Mesendoderm (in vitro differentiated cells): Measurements from ENCODE around the gene CYP4A22. TPM values are rescaled to one million over a fixed set of nuclear protein-coding genes. Genes with fewer than 3 reads are reported as not detected.
"Not testable (repeated sequence)": the region's sequence is repeated elsewhere in the genome, so short reads cannot be mapped to it uniquely, and the experiment has no call there.

ENCODE experiments used
- DNase-seq: peaks from one replicate; pipeline ENCODE4 v3.0.0; 2013
- H2AK5ac ChIP-seq: 2 replicates; pipeline ENCODE4 v1.6.1; 2013; ENCODE audit warnings: low read length, inconsistent platforms
- H2BK120ac ChIP-seq: 2 replicates; pipeline ENCODE4 v1.6.1; 2013; ENCODE audit warnings: low read depth, mild to moderate bottlenecking, low read length, moderate library complexity, mixed read lengths
- H2BK15ac ChIP-seq: replicated peaks from 2 replicates; pipeline ENCODE4 v1.6.1; 2013; ENCODE audit warnings: low read depth, mild to moderate bottlenecking, moderate library complexity
- H2BK5ac ChIP-seq: 2 replicates; pipeline ENCODE4 v1.6.1; 2013; ENCODE audit warnings: low read length, inconsistent platforms
- H3K18ac ChIP-seq: 2 replicates; pipeline ENCODE4 v1.6.1; 2013; ENCODE audit warnings: mild to moderate bottlenecking, low read length, mixed read lengths
- H3K23ac ChIP-seq: one replicate; pipeline ENCODE4 v1.6.1; 2013; ENCODE audit warnings: low read length
- H3K27ac ChIP-seq: 2 replicates; pipeline ENCODE4 v1.5.1; 2013; ENCODE audit warnings: low read depth, mild to moderate bottlenecking, inconsistent platforms, low read length, moderate library complexity
- H3K27me3 ChIP-seq: 2 replicates; pipeline ENCODE4 v1.6.1; 2013; ENCODE audit warnings: low read length, control low read depth, mild to moderate bottlenecking, inconsistent platforms; ENCODE audit not compliant: insufficient read depth, poor library complexity
- H3K36me3 ChIP-seq: 2 replicates; pipeline ENCODE4 v1.6.1; 2013; ENCODE audit warnings: low read length, inconsistent platforms; ENCODE audit not compliant: control insufficient read depth, insufficient read depth
- H3K4ac ChIP-seq: one replicate; pipeline ENCODE4 v1.6.1; 2013; ENCODE audit warnings: low read depth, mild to moderate bottlenecking, low read length, moderate library complexity
- H3K4me1 ChIP-seq: 2 replicates; pipeline ENCODE4 v1.6.1; 2013; ENCODE audit warnings: low read depth, low read length, inconsistent platforms; ENCODE audit not compliant: control insufficient read depth
- H3K4me2 ChIP-seq: 2 replicates; pipeline ENCODE4 v1.6.1; 2013; ENCODE audit warnings: low read length
- H3K4me3 ChIP-seq: 2 replicates; pipeline ENCODE4 v1.5.1; 2013; ENCODE audit warnings: mild to moderate bottlenecking, low read length
- H3K56ac ChIP-seq: one replicate; pipeline ENCODE4 v1.6.1; 2013; ENCODE audit warnings: low read length
- H3K79me1 ChIP-seq: 2 replicates; pipeline ENCODE4 v1.6.1; 2013; ENCODE audit warnings: low read length, inconsistent platforms
- H3K79me2 ChIP-seq: 2 replicates; pipeline ENCODE4 v1.6.1; 2013; ENCODE audit warnings: mild to moderate bottlenecking, low read length; ENCODE audit not compliant: control insufficient read depth, insufficient read depth
- H3K9ac ChIP-seq: 2 replicates; pipeline ENCODE4 v1.6.1; 2013; ENCODE audit warnings: low read length, inconsistent platforms
- H4K5ac ChIP-seq: one replicate; pipeline ENCODE4 v1.6.1; 2013; ENCODE audit warnings: low read length
- H4K8ac ChIP-seq: one replicate; pipeline ENCODE4 v1.6.1; 2013; ENCODE audit warnings: low read depth, mild to moderate bottlenecking, control low read depth, low read length, moderate library complexity
- WGBS: extraction: QIAGEN DNeasy Blood & Tissue Kit; methylation state at CpG from one replicate; pipeline ENCODE4 v1.1.7; 2013; ENCODE audit warnings: low lambda C conversion rate, missing lambda C conversion rate; ENCODE audit not compliant: insufficient coverage; ENCODE audit errors: extremely low coverage; 5-methylcytosine and 5-hydroxymethylcytosine counted together
- polyA plus RNA-seq, 2 experiments: library from polyadenylated mRNA; stranded (reverse); fragments of 200-250 nt; gene quantifications; one replicate each; pipeline ENCODE4 v1.2.3, GENCODE V29; 2013

Gene CYP4A22
- not detected for polyA plus RNA-seq (2013, experiment 1 of 2)
- polyA plus RNA-seq (2013, experiment 2 of 2) = 0.03 TPM

GRCh38 chr1:47137198-47137597 is at the start of gene CYP4A22:
CYP4A22 (plus strand) TSS chr1:47137441; CDS start chr1:47137486, 45 bp downstream.
- Histone ChIP-seq H3K18ac (no peak within 1 kb of the TSS), H3K4me1 (peaks cover 6% of the 10 kb centered on the region), H3K27me3 (no peaks in the 10 kb centered on the region), H2BK5ac (no peak within 1 kb of the TSS), H3K36me3 (no peaks in the 10 kb centered on the region), H3K56ac (peak within 1 kb of the TSS; percentile 15), H2AK5ac (no peak within 1 kb of the TSS), H3K23ac (peak within 1 kb of the TSS; percentile 89), H3K79me2 (no peaks in the 10 kb centered on the region), H3K4ac (no peak within 1 kb of the TSS), H2BK120ac (no peak within 1 kb of the TSS), H4K8ac (no peak within 1 kb of the TSS), H3K79me1 (no peaks in the 10 kb centered on the region), H4K5ac (no peak within 1 kb of the TSS), H3K9ac (no peak within 1 kb of the TSS), H2BK15ac (no peak within 1 kb of the TSS), H3K4me3 (no peak within 1 kb of the TSS), H3K27ac (no peak within 1 kb of the TSS), H3K4me2 (no peak within 1 kb of the TSS)
- no CpG with 5 or more reads among the region's 4 CpGs for WGBS
- no peak for DNase-seq

GRCh38 chr1:47089356-47089755 is 47.9 kb upstream of the CYP4A22 start:
- no CpG with 5 or more reads among the region's 3 CpGs for WGBS
- H3K36me3 ChIP-seq, H3K4me1 ChIP-seq, H3K18ac ChIP-seq, H2BK15ac ChIP-seq, H3K79me2 ChIP-seq, H3K23ac ChIP-seq, H3K4ac ChIP-seq, H3K27me3 ChIP-seq, H2BK5ac ChIP-seq, H2AK5ac ChIP-seq, H3K4me2 ChIP-seq, H4K8ac ChIP-seq, H3K9ac ChIP-seq, H3K4me3 ChIP-seq, H3K79me1 ChIP-seq, H3K27ac ChIP-seq, H2BK120ac ChIP-seq, H3K56ac ChIP-seq, H4K5ac ChIP-seq: not testable (repeated sequence)
- DNase-seq = peak; percentile 36

GRCh38 chr1:47091476-47091875 is 45.8 kb upstream of the CYP4A22 start:
- H3K4me3 ChIP-seq, H2BK15ac ChIP-seq, H3K56ac ChIP-seq, DNase-seq, H3K18ac ChIP-seq, H3K9ac ChIP-seq, H2BK5ac ChIP-seq, H2BK120ac ChIP-seq, H3K23ac ChIP-seq, H3K4me1 ChIP-seq, H3K4me2 ChIP-seq, H3K4ac ChIP-seq, H3K79me2 ChIP-seq, H2AK5ac ChIP-seq, H3K27ac ChIP-seq, H4K5ac ChIP-seq, H3K36me3 ChIP-seq, H3K27me3 ChIP-seq, H4K8ac ChIP-seq, H3K79me1 ChIP-seq: not testable (repeated sequence)
- WGBS = no CpG with 5 or more reads among the region's 3 CpGs

GRCh38 chr1:47104816-47105215 is 32.4 kb upstream of the CYP4A22 start:
- Histone ChIP-seq H2BK5ac (no peak overlapping the region), H3K9ac (no peak overlapping the region), H3K79me1 (no peaks in the 10 kb centered on the region), H4K5ac (no peak overlapping the region), H3K56ac (no peak overlapping the region), H4K8ac (no peak overlapping the region), H3K27me3 (no peaks in the 10 kb centered on the region), H2BK15ac (no peak overlapping the region), H2BK120ac (no peak overlapping the region), H3K4me2 (no peak overlapping the region), H3K23ac (no peak overlapping the region), H3K4me1 (no peaks in the 10 kb centered on the region), H3K18ac (no peak overlapping the region), H3K4ac (no peak overlapping the region), H3K79me2 (no peaks in the 10 kb centered on the region), H3K27ac (no peak overlapping the region), H3K4me3 (no peak overlapping the region), H3K36me3 (no peaks in the 10 kb centered on the region), H2AK5ac (no peak overlapping the region)
- WGBS = no CpG with 5 or more reads among the region's 3 CpGs
- peak; percentile 22 for DNase-seq

- no peak overlapping the region for H2BK15ac ChIP-seq
- no CpG with 5 or more reads among the region's 3 CpGs for WGBS
- H4K8ac ChIP-seq = no peak overlapping the region
- no peak overlapping the region for H2BK120ac ChIP-seq
- no peak overlapping the region for H3K9ac ChIP-seq
- H2BK5ac ChIP-seq = no peak overlapping the region
- no peak overlapping the region for H3K18ac ChIP-seq
- no peak overlapping the region for H3K56ac ChIP-seq
- H3K4ac ChIP-seq = no peak overlapping the region
- H3K23ac ChIP-seq = no peak overlapping the region
- no peak overlapping the region for H4K5ac ChIP-seq
- H3K4me2 ChIP-seq = no peak overlapping the region
- H3K4me3 ChIP-seq = no peak overlapping the region
- H3K27me3 ChIP-seq = no peaks in the 10 kb centered on the region
- no peak overlapping the region for H2AK5ac ChIP-seq
- H3K79me1 ChIP-seq = no peaks in the 10 kb centered on the region
- H3K4me1 ChIP-seq = no peaks in the 10 kb centered on the region
- H3K79me2 ChIP-seq = no peaks in the 10 kb centered on the region
- no peak for DNase-seq
- H3K36me3 ChIP-seq = no peaks in the 10 kb centered on the region
- no peak overlapping the region for H3K27ac ChIP-seq
Observed at GRCh38 chr1:47106792-47107191, 30.4 kb upstream of the CYP4A22 start.

- not testable (repeated sequence) for H3K9ac ChIP-seq, H2BK120ac ChIP-seq, H3K4me3 ChIP-seq, H4K5ac ChIP-seq, H3K4me1 ChIP-seq, H3K4ac ChIP-seq, H3K4me2 ChIP-seq, H3K36me3 ChIP-seq, H2BK15ac ChIP-seq, H4K8ac ChIP-seq, H3K23ac ChIP-seq, H3K79me1 ChIP-seq, H3K18ac ChIP-seq, H3K56ac ChIP-seq, H2AK5ac ChIP-seq, H2BK5ac ChIP-seq, H3K27ac ChIP-seq, H3K79me2 ChIP-seq, H3K27me3 ChIP-seq
- no CpG with 5 or more reads among the region's 10 CpGs for WGBS
- DNase-seq = peak; percentile 89
Observed at GRCh38 chr1:47107851-47108574, 29.2 kb upstream of the CYP4A22 start.
